Mesodermal cell (in vitro differentiated cells): ENCODE data around the gene SOCS6.
"Not testable (repeated sequence)": the region's sequence is repeated elsewhere in the genome, so short reads cannot be mapped to it uniquely, and the experiment has no call there.

ENCODE experiments used
- H3K27ac ChIP-seq: 2 replicates; pipeline ENCODE4 v1.7.0; 2013; ENCODE audit warnings: mild to moderate bottlenecking, low read depth, low read length, moderate library complexity; ENCODE audit not compliant: severe bottlenecking
- H3K36me3 ChIP-seq: 2 replicates; pipeline ENCODE4 v1.7.1; 2013; ENCODE audit warnings: mild to moderate bottlenecking, low read length, moderate library complexity; ENCODE audit not compliant: control insufficient read depth, insufficient read depth
- H3K4me1 ChIP-seq: one replicate; pipeline ENCODE4 v1.7.1; 2013; ENCODE audit warnings: mild to moderate bottlenecking, low read length; ENCODE audit not compliant: insufficient read depth, control insufficient read depth, poor library complexity, severe bottlenecking
- H3K4me3 ChIP-seq: 2 replicates; pipeline ENCODE4 v1.7.0; 2013; ENCODE audit warnings: low read length, control low read depth, mild to moderate bottlenecking; ENCODE audit not compliant: insufficient read depth, poor library complexity, severe bottlenecking; ENCODE audit errors: extremely low read depth
- H3K9me3 ChIP-seq: 2 replicates; pipeline ENCODE4 v1.7.1; 2013; ENCODE audit warnings: mild to moderate bottlenecking, low read length, moderate library complexity; ENCODE audit not compliant: control insufficient read depth
- WGBS, 2 experiments: methylation state at CpG; one replicate each; pipeline ENCODE4 v1.1.5; 2013; ENCODE audit warnings: missing lambda C conversion rate in 2 of 2; ENCODE audit not compliant: insufficient coverage in 2 of 2; 5-methylcytosine and 5-hydroxymethylcytosine counted together

Gene SOCS6

DNA sequence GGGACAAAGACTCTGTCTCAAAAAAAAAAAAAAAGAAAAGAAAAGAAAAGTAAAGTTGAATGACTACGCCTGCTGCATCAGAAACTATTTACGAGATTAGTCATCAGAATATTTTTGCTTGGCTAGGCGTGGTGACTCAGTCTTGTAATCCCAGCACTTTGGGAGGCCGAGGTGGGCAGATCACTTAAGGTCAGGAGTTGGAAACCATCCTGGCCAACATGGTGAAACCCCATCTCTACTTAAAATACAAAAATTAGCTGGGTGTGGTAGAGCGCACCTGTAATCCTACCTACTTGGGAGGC is 69.2 kb downstream of the SOCS6 start:
- H3K4me3 ChIP-seq, H3K4me1 ChIP-seq, H3K9me3 ChIP-seq, H3K36me3 ChIP-seq: not testable (repeated sequence)
- WGBS, 2 experiments: 85 to 90% methylated on average over 4 to 5 of the region's 5 CpGs
- peak overlapping the region; percentile 19 for H3K27ac ChIP-seq

DNA sequence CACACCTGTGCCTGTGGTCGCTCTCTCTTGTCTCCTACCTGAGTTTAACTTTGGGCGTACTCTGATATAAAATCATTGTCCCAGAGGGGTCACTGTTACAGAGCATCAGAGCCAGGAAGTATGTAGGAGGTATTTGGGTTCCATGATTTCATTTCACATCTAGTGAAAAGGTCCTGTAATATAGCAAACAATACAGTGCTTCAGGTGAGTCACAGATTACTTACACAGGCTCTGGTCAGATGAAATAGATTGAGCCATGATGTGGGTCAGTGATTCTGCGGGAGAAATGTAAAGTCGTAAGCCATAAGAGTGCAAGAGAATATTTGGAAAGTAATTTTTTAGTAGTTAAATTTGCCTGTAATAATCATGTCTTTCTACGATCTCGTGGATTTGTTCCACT is 70.2 kb downstream of the SOCS6 start:
- Histone ChIP-seq H3K27ac (no peak overlapping the region), H3K36me3 (no peaks in the 10 kb centered on the region), H3K4me3 (no peak overlapping the region), H3K4me1 (no peaks in the 10 kb centered on the region), H3K9me3 (peaks cover 4% of the 10 kb centered on the region)
- WGBS, 2 experiments: 87 to 100% methylated on average over 2 of the region's 6 CpGs

GRCh38 chr18:70362258-70362657 is 73.4 kb downstream of the SOCS6 start:
- WGBS, 2 experiments: 95 to 97% methylated on average over 2 to 3 of the region's 4 CpGs
- H3K27ac ChIP-seq: no peak overlapping the region
- H3K4me3 ChIP-seq: no peak overlapping the region
- H3K4me1 ChIP-seq: peaks cover 12% of the 10 kb centered on the region
- no peaks in the 10 kb centered on the region for H3K36me3 ChIP-seq
- H3K9me3 ChIP-seq: no peaks in the 10 kb centered on the region

DNA sequence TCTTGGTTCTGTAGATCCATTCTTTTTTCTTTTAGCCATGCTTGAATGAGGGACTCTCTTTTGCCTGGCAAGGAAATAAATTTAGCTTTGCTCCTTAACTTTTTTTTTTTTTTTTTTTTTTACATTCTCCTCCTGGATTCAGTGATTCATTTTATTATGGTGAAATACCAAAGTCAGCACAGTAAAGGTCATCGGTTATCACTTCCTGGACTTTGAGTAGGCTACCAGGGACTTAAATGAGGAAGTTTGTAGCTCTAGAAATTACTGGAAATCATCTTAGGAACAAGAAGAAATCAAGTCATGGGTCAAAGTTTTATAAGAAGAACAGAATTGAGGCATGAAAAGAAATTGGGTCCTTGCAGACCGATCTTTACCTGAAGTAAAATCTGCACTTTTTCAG is 75.0 kb downstream of the SOCS6 start:
- 100% methylated on average over 1 of the region's 2 CpGs; no CpG with 5 or more reads in 1 of the 2 experiments for WGBS, 2 experiments
- H3K9me3 ChIP-seq: no peaks in the 10 kb centered on the region
- no peak overlapping the region for H3K27ac ChIP-seq
- no peak overlapping the region for H3K4me3 ChIP-seq
- H3K4me1 ChIP-seq: peaks cover 12% of the 10 kb centered on the region
- no peaks in the 10 kb centered on the region for H3K36me3 ChIP-seq

DNA sequence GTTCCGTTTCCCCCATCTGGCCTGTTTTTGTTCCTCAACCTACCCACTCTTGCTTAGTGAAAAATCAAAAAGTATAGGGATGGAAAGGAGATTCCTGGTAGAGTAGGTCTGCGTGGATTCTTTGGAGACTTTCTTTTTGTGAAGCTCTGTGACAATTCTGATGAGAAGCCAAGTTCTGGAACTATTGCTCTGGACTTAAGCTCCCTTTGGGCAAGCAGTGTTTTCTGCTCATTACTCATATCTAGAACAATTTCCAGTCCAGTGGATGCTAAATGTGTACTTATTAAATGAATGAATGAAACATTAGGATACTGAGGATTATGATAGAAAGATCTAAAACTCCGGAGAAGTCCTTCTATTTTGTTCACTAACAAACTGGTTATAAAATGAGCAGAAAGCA is 76.5 kb downstream of the SOCS6 start:
- Histone ChIP-seq H3K4me1 (peaks cover 12% of the 10 kb centered on the region), H3K4me3 (no peak overlapping the region), H3K36me3 (no peaks in the 10 kb centered on the region), H3K9me3 (no peaks in the 10 kb centered on the region), H3K27ac (no peak overlapping the region)
- 100% methylated on average over 1 of the region's 3 CpGs; no CpG with 5 or more reads in 1 of the 2 experiments for WGBS, 2 experiments

DNA sequence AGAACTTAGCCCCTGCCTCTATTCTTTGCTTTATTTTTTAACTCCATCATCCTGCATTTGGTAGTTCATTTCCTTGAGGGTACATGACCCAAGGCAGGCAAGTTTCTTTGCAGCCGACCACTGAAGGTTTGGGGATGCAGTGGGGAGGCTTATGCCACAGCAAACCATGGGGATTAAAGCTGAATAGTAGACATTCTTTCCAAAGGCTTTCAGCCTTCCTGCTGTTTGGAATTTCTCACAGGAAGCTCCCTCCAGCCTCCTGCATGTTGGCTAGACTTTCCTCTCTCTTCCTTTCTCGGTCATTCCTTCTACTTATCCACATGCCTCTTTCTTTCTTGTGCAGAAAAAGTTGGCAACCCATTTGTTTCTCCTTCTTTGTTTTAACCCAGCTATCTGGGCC is 77.3 kb downstream of the SOCS6 start:
- peak overlapping the region; percentile 72 for H3K27ac ChIP-seq

DNA sequence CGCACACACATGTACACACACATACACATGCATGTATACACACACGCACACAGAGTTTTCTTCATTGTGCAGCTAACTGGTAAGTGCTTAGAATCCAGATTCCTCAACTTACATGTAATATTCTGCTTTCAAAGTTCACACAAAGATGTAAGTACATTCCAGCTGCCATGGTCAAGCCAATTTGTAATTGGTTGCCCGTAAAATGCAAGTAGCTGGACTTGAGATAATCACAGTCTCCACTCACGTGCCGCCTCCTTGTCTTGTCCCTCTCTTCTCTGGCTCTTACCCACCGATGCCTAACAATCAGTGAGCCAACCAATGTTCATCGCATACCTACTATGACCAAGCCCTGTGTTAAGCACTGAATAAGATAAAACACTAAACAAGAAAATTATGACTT is 77.8 kb downstream of the SOCS6 start:
- WGBS, 2 experiments: 62 to 75% methylated on average over 6 to 7 of the region's 7 CpGs
- H3K4me3 ChIP-seq: no peak overlapping the region
- peak overlapping the region; percentile 72 for H3K27ac ChIP-seq
- H3K36me3 ChIP-seq: no peaks in the 10 kb centered on the region
- no peaks in the 10 kb centered on the region for H3K9me3 ChIP-seq
- H3K4me1 ChIP-seq: peaks cover 12% of the 10 kb centered on the region

More for the DNA sequence above, 77.3 kb downstream of the SOCS6 start:
- H3K36me3 ChIP-seq: no peaks in the 10 kb centered on the region
- 8 to 11% methylated on average over 1 of the region's 2 CpGs for WGBS, 2 experiments
- H3K9me3 ChIP-seq: no peaks in the 10 kb centered on the region
- no peak overlapping the region for H3K4me3 ChIP-seq
- peaks cover 12% of the 10 kb centered on the region for H3K4me1 ChIP-seq

- not testable (repeated sequence) for H3K4me3 ChIP-seq, H3K27ac ChIP-seq, H3K36me3 ChIP-seq, H3K9me3 ChIP-seq
- peaks cover 12% of the 10 kb centered on the region for H3K4me1 ChIP-seq
- WGBS, 2 experiments: 75 to 97% methylated on average over 2 to 3 of the region's 3 CpGs
Observed at GRCh38 chr18:70367344-70367743, 78.5 kb downstream of the SOCS6 start.

GRCh38 chr18:70368903-70369302 is 80.1 kb downstream of the SOCS6 start:
- WGBS, 2 experiments: 100% methylated on average over 1 of the region's 1 CpG; no CpG with 5 or more reads in 1 of the 2 experiments
- H3K9me3 ChIP-seq: no peaks in the 10 kb centered on the region
- H3K27ac ChIP-seq: no peak overlapping the region
- no peak overlapping the region for H3K4me3 ChIP-seq
- H3K36me3 ChIP-seq: no peaks in the 10 kb centered on the region
- H3K4me1 ChIP-seq: peaks cover 27% of the 10 kb centered on the region

DNA sequence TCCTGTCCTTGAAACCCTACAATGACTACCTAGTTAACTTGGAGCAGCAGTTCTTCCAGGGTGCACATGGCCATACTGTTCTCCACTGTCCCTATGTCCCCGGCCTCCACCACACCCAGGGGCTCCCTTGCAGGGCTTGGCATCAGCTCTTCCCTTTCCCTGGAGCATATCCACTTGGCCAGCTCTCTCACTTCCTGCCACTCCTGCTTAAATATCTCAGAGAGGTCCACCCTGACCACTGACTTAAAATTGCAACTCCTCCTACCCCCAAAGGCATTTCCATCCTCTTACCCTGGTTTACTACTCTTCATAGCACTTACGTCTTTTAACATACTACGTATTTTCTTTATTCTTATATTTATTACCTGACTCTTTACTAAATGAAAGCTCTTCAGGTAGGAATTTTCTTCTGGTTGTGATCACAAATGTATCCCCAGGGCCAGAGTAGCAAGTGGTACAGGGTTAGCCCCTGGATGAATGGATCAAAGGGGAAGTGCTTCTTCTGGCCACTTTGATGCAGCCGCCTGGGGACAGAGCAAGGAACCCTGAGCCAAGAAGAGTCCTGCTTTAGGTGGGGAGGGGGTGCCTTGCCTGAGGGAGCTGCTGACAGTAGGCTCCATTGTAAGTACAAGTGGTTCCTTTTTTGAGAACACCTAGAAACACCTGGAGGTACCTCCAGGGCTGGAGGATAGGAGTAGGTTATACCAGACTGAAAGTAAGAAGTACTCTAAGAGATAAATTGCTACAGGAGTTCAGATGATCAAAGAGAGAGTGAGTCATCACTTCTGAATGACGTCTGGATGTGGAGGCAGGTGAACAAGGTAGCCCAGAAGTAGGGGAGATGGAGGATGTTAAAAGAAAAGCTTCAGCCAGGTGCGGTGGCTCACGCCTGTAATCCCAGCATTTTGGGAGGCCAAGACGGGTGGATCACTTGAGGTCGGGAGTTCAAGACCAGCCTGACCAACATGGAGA is 82.2 kb downstream of the SOCS6 start:
- H3K36me3 ChIP-seq: no peaks in the 10 kb centered on the region
- no peak overlapping the region for H3K4me3 ChIP-seq
- H3K27ac ChIP-seq: no peak overlapping the region
- 91 to 95% methylated on average over 5 to 6 of the region's 9 CpGs for WGBS, 2 experiments
- no peaks in the 10 kb centered on the region for H3K9me3 ChIP-seq
- peaks cover 19% of the 10 kb centered on the region for H3K4me1 ChIP-seq

DNA sequence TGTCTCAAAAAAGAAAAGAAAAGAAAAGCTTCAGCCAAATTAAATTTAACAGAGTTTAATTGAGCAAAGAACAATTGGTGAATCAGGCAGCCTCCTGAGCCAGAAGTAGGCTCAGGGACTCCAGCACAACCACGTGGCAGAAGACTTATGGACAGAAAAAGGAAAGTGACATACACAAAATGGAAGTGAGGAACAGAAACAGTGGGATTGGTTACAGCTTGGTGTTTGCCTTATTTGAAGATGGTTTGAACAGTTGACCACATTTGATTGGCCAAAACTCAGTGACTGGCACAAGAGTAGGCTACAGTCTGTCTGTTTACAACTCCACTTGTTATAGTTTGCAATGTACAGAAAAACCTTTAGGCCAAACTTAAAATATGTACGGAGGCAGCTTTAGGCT is 83.1 kb downstream of the SOCS6 start:
- no peaks in the 10 kb centered on the region for H3K9me3 ChIP-seq
- 89 to 94% methylated on average over 2 of the region's 2 CpGs for WGBS, 2 experiments

More for the DNA sequence above, 83.1 kb downstream of the SOCS6 start:
- Histone ChIP-seq H3K4me1 (peaks cover 18% of the 10 kb centered on the region), H3K27ac (no peak overlapping the region), H3K36me3 (no peaks in the 10 kb centered on the region), H3K4me3 (no peak overlapping the region)
